Renal pelvis (tissue), 4 donors: Measurements from ENCODE around the gene RIMKLA. TPM values are rescaled to one million over a fixed set of nuclear protein-coding genes. Genes with fewer than 3 reads are reported as not detected.

Source experiments
- DNase-seq: peaks from one replicate; pipeline ENCODE4 v3.0.0-alpha.2; 2013
- polyA plus RNA-seq, 3 donors: library from polyadenylated mRNA; unstranded; fragments of 120-200 nt; gene quantifications; one replicate each; pipeline ENCODE4 v1.2.1, GENCODE V29; 2013; ENCODE audit not compliant: insufficient read length in 3 of 3

RIMKLA gene
- polyA plus RNA-seq, 3 donors: 0.63 to 0.88 (median 0.73) TPM

DNA sequence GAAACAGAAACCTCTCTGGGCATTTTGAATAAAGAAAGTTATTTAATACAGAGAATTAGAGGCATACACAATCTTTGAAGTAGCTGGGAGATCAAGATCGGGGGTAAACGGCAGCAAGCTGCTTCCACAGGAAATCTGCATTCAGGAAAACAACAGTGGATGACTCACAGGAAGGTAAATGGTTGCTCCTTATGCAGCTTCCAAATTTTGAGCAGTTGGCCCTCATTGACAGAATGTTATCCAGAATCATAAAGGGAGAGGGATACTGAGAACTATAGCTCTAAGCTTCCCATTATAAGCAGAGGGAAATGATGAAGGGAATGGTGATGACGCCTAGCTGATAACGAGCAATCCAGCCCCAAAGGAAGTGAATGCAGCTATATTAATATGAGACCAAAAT is 46.6 kb downstream of the RIMKLA start:
- DNase-seq: no peak

DNA sequence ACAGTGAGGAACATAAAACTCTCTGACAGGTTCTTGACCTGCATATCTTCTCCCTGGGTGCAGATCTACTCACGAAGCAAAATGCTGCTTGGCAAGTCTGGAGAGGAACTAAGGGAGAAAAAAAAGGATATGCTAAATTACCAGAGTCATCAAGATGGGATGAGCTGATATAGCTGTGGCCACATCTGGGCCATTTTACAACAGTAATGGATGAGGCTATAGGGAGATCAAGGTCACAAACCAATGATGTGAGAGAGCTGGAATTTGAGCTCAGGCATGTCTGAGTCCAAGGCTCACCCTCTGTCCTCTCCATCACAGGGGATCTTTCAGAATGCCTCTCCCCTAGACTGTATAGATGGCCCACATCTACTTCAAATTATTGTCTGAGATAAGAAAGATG is 49.0 kb downstream of the RIMKLA start:
- DNase-seq: no peak

DNA sequence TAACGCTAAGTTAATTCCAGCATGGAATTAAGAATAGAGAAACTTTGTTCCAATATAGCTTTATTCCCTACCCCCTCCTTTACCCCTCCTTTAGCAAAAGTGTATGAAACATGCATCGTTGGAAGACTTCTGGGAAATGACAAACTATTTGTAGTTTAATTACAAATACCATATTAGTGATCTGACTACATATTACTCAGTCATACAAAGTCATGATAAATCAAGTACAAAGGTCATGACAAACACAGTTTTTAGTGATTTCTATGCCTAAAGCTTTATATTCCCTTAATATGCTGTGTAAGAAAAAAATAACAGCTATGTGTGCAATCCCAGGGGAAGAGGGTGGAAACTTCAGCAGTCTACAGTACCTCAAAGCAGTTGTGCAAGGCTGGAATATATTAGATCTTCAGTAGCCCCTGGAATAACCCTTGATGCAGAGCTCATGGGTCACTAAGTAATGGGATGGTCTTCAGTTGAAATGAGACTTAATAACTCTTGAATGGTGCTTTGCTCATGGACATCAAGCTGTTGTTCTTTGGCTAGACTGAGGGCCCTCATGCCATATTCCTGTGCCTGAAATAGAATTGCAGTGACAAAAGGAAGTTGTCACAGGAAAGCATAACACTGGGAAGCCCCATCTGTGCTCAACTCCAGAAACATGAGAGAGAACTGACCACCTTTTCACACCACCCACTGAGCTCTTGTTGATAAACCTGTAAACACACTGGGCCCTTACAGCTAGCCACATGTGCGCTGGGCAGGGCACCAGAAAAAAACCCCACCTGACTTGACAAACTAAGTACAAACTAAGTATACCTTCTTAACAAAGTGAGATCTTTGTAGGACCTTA is 49.9 kb downstream of the RIMKLA start:
- DNase-seq: no peak

DNA sequence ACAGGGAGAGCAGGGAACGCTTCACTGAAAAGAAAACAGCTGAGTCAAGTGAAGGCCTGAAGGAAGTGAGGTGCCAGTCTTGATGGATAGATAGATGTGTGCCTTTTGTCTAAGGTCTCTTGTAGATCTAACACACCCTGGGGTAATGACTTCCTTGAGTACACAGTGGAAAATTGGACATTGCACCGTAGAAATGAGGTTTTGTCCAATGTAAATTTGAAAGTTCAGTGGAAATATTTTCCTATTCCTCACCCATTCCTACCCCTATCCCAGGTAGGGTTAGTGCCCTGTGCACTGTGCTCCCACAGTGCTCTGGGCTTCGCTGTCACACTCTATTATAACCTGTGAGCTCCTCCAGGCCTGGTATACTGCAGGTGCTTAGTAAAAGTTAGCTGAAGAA is 50.9 kb downstream of the RIMKLA start:
- DNase-seq: no peak

- no peak for DNase-seq
Measured at GRCh38 chr1:42432714-42433113, 52.1 kb downstream of the RIMKLA start.

DNA sequence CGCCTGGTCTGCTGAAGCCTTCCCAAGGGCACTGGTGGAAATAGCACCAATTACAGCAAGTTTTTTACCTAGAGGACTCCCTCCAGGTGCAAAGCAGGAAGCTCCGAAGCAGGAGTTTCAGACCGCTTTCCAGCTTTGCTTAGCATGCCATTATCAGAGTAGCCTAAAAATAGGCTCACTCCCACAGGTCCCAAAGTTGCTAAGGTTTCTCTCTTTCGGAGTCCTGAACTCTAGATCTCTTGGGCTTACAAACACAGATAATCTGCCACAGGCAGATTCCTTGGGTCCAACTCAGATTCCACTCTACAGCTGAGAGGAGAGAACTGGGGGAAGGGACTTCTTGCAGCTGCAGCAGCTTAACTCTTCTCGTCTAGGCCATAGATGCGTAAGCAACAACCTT is 52.8 kb downstream of the RIMKLA start:
- no peak for DNase-seq

GRCh38 chr1:42434340-42434739 is 53.7 kb downstream of the RIMKLA start:
- no peak for DNase-seq

DNA sequence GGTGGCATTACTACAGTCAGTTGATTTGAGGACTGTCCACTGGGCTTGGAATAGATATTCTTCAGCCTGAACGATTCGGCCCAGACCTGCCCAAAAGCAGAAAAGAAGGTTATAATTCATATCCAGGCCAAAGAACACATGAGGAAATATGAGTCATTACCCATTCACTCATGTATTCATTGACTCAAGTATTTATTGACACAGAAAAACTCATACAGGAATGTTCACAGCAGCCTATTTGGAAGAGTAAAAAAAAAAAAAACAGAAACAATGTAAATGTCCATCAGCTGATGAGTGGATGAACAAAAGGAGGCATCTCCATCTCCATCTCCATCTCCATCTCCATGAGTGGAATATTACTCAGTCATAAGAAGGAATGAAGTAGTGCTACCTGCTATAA is 59.3 kb downstream of the RIMKLA start:
- no peak for DNase-seq

DNA sequence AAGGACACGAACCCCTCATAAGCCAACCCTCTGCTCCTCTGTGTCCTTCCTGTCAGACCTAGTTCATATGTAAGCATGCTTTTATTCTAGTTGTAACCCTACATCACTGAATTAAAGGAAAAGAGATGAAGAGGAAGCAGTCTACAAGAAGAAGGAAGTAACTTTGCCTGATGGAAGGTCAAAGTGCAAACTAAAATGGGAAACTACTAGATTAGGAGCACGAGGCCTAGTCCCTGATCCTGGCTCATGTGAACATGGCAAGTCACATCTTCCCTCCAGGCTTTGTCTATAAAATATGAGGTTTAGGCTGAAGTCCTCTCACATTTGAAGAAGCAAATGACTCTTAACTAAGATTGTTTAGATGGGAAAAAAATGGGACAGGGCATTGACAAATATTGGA is 62.1 kb downstream of the RIMKLA start:
- DNase-seq: no peak

DNA sequence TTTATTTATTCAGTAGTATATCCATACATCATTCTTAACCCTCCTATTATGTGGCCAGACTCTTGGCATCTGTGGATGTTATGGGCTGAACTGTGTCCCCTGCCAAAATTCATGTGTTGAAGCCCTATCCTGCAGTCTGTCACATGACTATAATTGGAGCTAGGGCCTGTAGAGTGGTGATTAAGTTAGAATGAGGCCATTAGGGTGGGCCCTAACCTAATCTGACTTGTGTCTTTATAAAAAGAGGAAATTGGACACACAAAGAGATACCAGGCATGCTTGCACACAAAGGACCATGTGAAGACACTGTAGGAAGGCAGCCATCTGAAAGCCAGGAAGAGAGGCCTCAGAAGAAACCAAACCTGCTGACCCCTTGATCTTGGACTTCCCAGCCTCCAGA is 68.7 kb downstream of the RIMKLA start:
- no peak for DNase-seq

DNA sequence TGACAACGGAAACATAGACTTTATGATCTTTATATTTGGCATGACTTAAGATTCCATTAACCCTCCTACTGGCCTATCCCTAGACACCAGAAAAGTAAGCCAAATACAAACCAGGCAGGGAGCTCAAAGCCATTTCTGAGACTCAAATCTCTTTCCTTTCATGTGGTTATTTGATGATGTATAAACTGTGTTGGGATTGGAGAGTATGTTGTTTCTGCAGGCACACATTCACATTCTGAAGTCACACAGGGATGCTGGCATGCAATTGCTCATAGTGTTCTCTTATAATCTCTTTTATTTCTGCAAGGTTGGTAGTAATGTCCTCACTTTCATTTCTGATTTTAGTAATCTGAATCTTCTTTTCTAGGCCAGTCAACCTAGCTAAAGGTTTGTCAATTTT is 69.5 kb downstream of the RIMKLA start:
- DNase-seq: no peak

- no peak for DNase-seq
Measured at GRCh38 chr1:42453386-42453785, 72.8 kb downstream of the RIMKLA start.

GRCh38 chr1:42454403-42454802 is 73.8 kb downstream of the RIMKLA start:
- DNase-seq: no peak

DNA sequence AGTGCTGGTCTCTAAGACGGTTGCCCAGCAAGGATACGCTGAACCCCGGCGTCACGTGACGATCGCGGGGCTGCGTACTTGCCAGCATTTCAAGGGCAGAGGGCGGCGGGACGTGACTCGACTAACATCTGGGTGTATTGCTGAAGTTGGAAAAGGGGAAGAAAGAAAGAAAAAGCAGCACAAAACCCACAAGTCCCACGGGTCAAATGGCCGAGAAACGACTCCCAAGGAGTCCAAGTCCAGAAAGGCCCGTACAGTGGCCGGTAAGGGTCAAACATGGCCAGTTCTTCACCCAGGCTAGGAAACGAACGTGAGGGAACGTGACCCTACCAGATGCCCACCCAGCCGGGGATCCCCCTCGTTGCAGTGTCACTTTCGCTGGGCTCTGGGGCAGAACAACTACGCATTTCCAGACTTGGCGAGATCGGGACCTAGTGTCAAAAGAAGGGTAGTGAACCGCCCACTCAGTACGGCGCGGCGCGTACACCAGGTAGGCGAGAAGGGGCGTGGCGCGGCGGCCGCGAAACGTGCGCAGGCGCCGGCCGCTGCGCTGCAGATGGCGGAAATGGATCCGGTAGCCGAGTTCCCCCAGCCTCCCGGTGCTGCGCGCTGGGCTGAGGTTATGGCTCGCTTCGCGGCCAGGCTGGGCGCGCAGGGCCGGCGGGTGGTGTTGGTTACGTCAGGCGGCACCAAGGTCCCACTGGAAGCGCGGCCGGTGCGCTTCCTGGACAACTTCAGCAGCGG is 75.6 kb downstream of the RIMKLA start, which contains the start of the genes PPCS and ZMYND12:
TSS of gene PPCS (plus strand) at position 534 of the 744 bp plus-strand sequence. CDS start at position 557, 23 bp downstream.
TSS of gene ZMYND12 (minus strand) at position 13 of the 744 bp plus-strand sequence. CDS start 25 bp downstream, outside the sequence.
- DNase-seq: peak; percentile 91

DNA sequence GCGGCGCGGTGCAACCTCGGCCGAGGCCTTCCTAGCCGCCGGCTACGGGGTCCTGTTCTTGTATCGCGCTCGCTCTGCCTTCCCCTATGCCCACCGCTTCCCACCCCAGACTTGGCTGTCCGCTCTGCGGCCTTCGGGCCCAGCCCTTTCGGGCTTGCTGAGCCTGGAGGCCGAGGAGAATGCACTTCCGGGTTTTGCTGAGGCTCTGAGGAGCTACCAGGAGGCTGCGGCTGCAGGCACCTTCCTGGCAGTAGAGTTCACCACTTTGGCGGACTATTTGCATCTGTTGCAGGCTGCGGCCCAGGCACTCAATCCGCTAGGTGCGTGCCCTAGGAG is 76.1 kb downstream of the RIMKLA start:
- DNase-seq: peak; percentile 54

DNA sequence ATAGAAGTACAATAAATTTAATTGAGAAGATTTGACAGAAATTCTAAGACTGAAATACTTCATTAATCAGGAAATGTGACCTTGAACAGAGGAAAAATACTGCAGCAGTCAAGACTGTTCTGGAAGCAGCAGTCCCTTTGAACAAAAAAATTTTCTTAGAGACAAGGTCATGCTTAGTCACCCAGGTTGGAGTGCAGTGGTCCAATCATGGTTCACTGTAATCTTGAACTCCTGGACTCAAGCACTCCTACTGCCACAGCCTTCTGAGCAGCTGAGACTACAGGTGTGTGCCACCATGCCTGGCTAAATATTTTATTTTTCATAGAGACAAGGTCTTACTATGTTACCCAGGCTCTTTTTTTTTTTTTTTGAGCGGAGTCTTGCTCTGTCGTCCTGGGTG is 80.6 kb downstream of the RIMKLA start:
- no peak for DNase-seq

- DNase-seq: peak; percentile 98
Measured at GRCh38 chr1:42462828-42463763, 82.5 kb downstream of the RIMKLA start, which contains the start of gene CCDC30. Gene CCDC30 (plus strand): TSS chr1:42463286. CDS start chr1:42480552, 17,266 bp downstream.

- peak; percentile 38 for DNase-seq
Measured at GRCh38 chr1:42463921-42464320, 83.3 kb downstream of the RIMKLA start.

DNA sequence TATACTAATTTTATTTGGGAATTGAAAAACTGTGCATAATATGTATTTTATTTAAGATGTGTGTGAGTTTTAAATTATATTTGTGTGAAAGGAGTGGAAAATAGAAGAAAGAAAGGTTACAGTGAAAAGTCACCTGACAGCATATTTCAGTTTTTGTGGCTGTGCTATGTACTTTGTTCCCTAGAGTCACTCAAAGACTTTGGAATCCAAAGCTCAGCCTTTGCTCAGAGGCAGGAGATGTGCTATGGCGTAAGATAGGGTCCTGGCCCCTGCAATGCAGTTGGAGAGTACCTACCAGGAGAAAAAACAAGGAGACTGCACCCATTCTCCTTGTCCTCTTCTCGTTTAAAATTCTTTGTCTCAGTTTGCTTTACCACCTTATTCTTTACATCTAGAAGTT is 85.4 kb downstream of the RIMKLA start:
- no peak for DNase-seq

DNA sequence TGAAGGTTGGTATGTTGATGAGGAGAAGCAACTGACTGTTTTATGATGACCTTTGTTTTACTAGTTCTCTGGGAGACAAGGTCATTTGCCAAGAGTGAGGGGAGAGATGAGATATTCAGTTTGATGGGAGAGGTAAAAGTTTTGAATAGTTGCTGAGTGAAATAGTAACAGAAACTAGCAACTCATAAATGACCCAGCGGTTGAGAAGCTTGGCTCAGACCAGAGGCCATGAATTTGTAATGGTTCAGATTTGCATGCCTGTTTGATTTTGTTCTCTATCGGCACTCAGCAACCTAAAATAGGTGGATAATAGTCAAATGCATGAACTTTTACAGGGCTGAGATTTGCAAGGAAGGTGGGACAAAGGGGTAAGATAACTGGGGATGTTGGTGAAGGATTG is 89.1 kb downstream of the RIMKLA start:
- DNase-seq: no peak
